ENCODE measurements around the gene KANTR. TPM values are rescaled to one million over a fixed set of nuclear protein-coding genes. Genes with fewer than 3 reads are reported as not detected.

Gene KANTR
- total RNA-seq, 2 experiments from 2014 or later, result 6.2 to 6.8 TPM

GRCh38 chrX:53085661-53086229 is 8.2 kb upstream of the KANTR start:
- intact Hi-C loops (cut with DNase I, micrococcal nuclease), result no loop called here
- Histone ChIP-seq H3K27ac (ENCODE audit: low read depth in 1 of 2, low read length in 2 of 2) (no peak overlapping the region), H3K36me3 (ENCODE audit: insufficient read depth, low read length) (peaks cover 29% of the 10 kb centered on the region), H3K4me3 (ENCODE audit: low read length) (no peak overlapping the region), H3K4me1 (ENCODE audit: insufficient read depth, low read length) (peaks cover 44% of the 10 kb centered on the region), H3K27me3 (ENCODE audit: control insufficient read depth in 1 of 2, insufficient read depth in 2 of 2, low read length in 2 of 2) (no peaks in the 10 kb centered on the region), H3K9me3 (ENCODE audit: control insufficient read depth in 1 of 2, insufficient read depth in 1 of 2, low read length in 2 of 2) (no peaks in the 10 kb centered on the region)
- Mint-ChIP-seq H3K27me3 (no peaks in the 10 kb centered on the region), H3K9me3 (no peaks in the 10 kb centered on the region), H3K36me3 (ENCODE audit: low read depth) (peaks cover 75% of the 10 kb centered on the region), H3K4me3 (peak overlapping the region; percentile 83), H3K4me1 (ENCODE audit: low read depth) (peaks cover 77% of the 10 kb centered on the region), H3K27ac (peak overlapping the region; percentile 98)
- CTCF ChIA-PET, result no interaction called here
- DNase-seq (peak in 2 of 14 experiments; percentile 5 to 41), ATAC-seq (ENCODE audit: poor library complexity) (no peak)
- POLR2A ChIA-PET, result no interaction called here
- TF ChIP-seq, protein P1, sequence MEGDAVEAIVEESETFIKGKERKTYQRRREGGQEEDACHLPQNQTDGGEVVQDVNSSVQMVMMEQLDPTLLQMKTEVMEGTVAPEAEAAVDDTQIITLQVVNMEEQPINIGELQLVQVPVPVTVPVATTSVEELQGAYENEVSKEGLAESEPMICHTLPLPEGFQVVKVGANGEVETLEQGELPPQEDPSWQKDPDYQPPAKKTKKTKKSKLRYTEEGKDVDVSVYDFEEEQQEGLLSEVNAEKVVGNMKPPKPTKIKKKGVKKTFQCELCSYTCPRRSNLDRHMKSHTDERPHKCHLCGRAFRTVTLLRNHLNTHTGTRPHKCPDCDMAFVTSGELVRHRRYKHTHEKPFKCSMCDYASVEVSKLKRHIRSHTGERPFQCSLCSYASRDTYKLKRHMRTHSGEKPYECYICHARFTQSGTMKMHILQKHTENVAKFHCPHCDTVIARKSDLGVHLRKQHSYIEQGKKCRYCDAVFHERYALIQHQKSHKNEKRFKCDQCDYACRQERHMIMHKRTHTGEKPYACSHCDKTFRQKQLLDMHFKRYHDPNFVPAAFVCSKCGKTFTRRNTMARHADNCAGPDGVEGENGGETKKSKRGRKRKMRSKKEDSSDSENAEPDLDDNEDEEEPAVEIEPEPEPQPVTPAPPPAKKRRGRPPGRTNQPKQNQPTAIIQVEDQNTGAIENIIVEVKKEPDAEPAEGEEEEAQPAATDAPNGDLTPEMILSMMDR (IDR thresholded peaks at IDR 0.05), result no peak

GRCh38 chrX:53086464-53086863 is 7.5 kb upstream of the KANTR start:
- Histone ChIP-seq H3K9me3 (ENCODE audit: control insufficient read depth in 1 of 2, insufficient read depth in 1 of 2, low read length in 2 of 2) (no peaks in the 10 kb centered on the region), H3K4me1 (ENCODE audit: insufficient read depth, low read length) (peaks cover 40% of the 10 kb centered on the region), H3K36me3 (ENCODE audit: insufficient read depth, low read length) (peaks cover 29% of the 10 kb centered on the region), H3K27ac (ENCODE audit: low read depth in 1 of 2, low read length in 2 of 2) (no peak overlapping the region), H3K4me3 (ENCODE audit: low read length) (no peak overlapping the region), H3K27me3 (ENCODE audit: control insufficient read depth in 1 of 2, insufficient read depth in 2 of 2, low read length in 2 of 2) (no peaks in the 10 kb centered on the region)
- ATAC-seq (ENCODE audit: poor library complexity) (no peak), DNase-seq (no peak)
- intact Hi-C loops (cut with DNase I, micrococcal nuclease), result no loop called here
- Mint-ChIP-seq H3K36me3 (ENCODE audit: low read depth) (peaks cover 70% of the 10 kb centered on the region), H3K4me3 (peak overlapping the region; percentile 95), H3K4me1 (ENCODE audit: low read depth) (peaks cover 72% of the 10 kb centered on the region), H3K27me3 (no peaks in the 10 kb centered on the region), H3K27ac (peak overlapping the region; percentile 98), H3K9me3 (no peaks in the 10 kb centered on the region)
- TF ChIP-seq, protein P1 (IDR thresholded peaks at IDR 0.05), result no peak
- ChIA-PET CTCF (no interaction called here), POLR2A (interaction anchor here (1.2 kb wide), 1 partner anchor 10 kb away, joined by 4 read pairs; no protein-coding TSS in a partner anchor)

- no peaks in the 10 kb centered on the region for H3K27me3 ChIP-seq (ENCODE audit: control insufficient read depth in 1 of 2, insufficient read depth in 2 of 2, low read length in 2 of 2)
- DNase-seq (peak in 2 of 14 experiments; percentile 27 to 31), ATAC-seq (ENCODE audit: poor library complexity) (peak; percentile 2)
- TF ChIP-seq, protein P1 (IDR thresholded peaks at IDR 0.05), result no peak
- H3K4me3 ChIP-seq (ENCODE audit: low read length), result no peak overlapping the region
- CTCF ChIA-PET, result no interaction called here
- H3K27ac ChIP-seq (ENCODE audit: low read depth in 1 of 2, low read length in 2 of 2), result peak overlapping the region; percentile 21 to 44
- peak overlapping the region; percentile 95 for H3K4me3 Mint-ChIP-seq
- peak overlapping the region; percentile 98 for H3K27ac Mint-ChIP-seq
- peaks cover 67% of the 10 kb centered on the region for H3K4me1 Mint-ChIP-seq (ENCODE audit: low read depth)
- POLR2A ChIA-PET, result interaction anchor here (1.2 kb wide), 1 partner anchor 11 kb away, joined by 4 read pairs; no protein-coding TSS in a partner anchor
- intact Hi-C loops (cut with DNase I, micrococcal nuclease), result no loop called here
- no peaks in the 10 kb centered on the region for H3K27me3 Mint-ChIP-seq
- H3K4me1 ChIP-seq (ENCODE audit: insufficient read depth, low read length), result peaks cover 40% of the 10 kb centered on the region
- no peaks in the 10 kb centered on the region for H3K9me3 ChIP-seq (ENCODE audit: control insufficient read depth in 1 of 2, insufficient read depth in 1 of 2, low read length in 2 of 2)
- H3K9me3 Mint-ChIP-seq, result no peaks in the 10 kb centered on the region
- H3K36me3 ChIP-seq (ENCODE audit: insufficient read depth, low read length), result peaks cover 29% of the 10 kb centered on the region
- H3K36me3 Mint-ChIP-seq (ENCODE audit: low read depth), result peaks cover 64% of the 10 kb centered on the region
Measured at GRCh38 chrX:53087388-53087831, 6.5 kb upstream of the KANTR start.
